Measurements from ENCODE around the gene HS3ST5. TPM values are rescaled to one million over a fixed set of nuclear protein-coding genes. Genes with fewer than 3 reads are reported as not detected.

Gene HS3ST5, protein sequence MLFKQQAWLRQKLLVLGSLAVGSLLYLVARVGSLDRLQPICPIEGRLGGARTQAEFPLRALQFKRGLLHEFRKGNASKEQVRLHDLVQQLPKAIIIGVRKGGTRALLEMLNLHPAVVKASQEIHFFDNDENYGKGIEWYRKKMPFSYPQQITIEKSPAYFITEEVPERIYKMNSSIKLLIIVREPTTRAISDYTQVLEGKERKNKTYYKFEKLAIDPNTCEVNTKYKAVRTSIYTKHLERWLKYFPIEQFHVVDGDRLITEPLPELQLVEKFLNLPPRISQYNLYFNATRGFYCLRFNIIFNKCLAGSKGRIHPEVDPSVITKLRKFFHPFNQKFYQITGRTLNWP
- total RNA-seq = not detected in 2 replicates

DNA sequence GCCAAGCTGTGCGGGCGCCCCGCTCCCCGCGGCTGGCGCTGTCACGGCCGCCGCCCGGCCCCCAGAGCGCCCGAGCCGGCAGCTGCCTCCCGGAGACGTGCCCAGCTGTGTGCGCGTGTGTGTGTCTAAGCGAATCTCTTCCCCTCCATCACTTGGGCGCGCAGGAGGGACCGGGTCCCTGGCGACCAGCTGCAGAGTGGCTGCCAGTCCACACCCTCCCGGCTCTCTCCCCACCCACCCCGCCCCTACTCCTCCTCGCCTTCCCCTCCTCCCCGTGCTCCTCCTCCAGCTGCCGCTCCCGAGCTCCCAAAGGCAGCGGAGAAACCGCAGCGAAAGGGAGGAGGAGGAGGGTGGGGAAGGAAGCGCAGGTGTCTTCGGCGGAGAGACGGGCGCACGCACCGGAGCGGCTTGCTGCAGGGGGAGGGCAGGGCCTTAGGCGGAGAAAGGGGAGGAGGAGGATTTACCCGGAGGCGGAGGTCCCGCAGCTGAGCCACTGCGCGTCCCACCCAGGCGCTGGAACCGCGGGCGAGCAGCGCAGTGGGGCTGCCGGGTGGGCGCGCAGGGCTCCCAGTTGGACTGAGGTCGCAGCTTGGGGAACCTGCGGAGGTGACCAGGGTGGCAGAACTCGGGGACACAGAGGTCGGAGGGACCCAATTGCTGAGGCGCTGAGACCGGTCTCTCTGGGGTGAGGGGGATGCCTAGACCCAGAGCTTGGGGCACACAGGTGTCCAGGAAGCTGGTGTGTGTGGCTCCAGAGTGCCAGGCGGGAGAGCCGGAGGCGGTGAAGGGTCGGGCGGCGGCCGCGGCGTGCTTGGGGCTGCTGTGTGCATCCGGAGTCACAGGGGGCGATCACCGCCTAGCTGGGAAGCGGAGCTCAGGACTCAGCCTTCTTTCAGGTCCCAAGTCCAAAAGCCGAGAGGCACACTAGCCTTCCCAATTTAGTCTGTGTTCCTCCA, at the start of gene HS3ST5:
TSS of gene HS3ST5 (minus strand) at position 198 of the 956 bp plus-strand sequence. CDS start 280,178 bp downstream, outside the sequence.

